GM18511 (cell line): ENCODE measurements around the gene CCP110.

ENCODE experiments used
- ATAC-seq: cut with Tn5 transposase; IDR thresholded peaks from one replicate; pipeline ENCODE4 v1.9.1; 2021; ENCODE audit warnings: mild to moderate bottlenecking, moderate library complexity; ENCODE audit not compliant: unreplicated experiment

The CCP110 gene

GRCh38 chr16:19549673-19550072, 25.9 kb downstream of the CCP110 start:
- ATAC-seq, result no peak

DNA sequence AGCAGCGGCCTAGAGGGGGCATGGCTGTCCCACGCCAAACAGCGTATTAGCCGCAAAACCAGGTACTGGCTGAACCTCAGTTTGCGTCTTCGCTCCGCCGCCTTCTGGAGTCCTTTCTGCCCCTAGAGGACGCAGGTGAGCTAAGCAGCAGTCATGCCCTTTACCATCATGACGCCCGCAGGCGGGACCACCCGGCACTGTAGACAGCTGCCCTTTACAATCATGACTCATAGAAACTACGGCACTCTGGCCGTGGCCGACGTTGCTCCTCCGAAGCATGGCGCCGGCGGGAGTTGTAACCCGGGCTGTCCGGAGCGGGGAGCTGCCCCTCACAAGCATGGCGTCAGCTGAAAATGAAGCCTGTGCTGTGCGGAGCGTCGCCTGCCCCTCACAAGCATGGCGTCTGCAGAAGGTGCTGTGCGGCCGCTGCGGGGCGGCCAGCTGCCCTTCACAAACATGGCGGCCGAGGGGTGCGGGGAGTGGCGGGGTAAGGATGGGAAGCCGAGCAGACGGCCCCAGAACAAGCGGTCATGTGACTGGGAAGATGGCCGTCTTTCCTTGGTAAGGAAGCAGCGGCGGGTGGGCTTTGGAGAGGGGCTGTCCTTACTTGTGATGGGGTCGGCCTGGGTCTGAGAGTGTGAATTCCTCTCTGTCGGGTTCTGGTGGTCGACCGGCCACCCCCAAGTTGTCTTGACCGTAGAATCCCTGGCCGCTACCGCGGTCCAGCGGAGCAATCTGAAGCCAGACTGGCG, 31.6 kb downstream of the CCP110 start, which contains the start of gene VPS35L:
Gene VPS35L (plus strand): TSS at position 518 of the 752 bp plus-strand sequence. CDS start 27 bp downstream, at position 545.
- ATAC-seq, result peak; percentile 97

- ATAC-seq, result no peak
These were observed 32.4 kb downstream of the CCP110 start for GRCh38 chr16:19555938-19556771.

DNA sequence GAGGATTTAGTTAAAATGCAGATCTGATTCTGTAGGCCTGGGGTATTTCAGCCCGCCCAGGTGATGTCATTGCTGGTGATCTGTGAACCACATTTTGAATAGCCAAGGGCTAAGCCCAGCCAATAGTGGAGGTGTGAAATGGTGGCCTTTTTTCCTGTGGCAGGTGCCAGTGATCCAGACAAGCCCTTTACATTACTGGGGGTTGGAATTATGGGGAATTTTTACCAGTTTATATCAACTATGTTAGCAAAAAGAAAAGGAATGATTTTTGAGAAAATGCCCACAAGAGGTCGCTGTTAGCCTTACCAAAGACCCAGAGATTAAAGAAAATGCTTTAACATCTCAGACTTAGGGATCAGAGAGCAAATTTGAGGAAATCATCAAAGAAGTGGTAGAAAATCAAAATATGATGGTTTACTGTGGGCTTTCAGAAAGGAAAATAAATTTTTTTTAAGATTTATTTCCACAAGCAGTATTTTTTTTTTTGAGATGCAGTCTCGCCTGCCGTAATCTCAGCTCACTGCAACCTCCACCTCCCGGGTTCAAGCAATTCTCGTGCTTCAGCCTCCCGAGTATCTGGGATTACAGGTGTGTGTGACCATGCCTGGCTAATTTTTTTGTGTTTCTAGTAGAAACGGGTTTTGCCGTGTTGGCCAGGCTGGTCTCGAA, 35.6 kb downstream of the CCP110 start:
- ATAC-seq, result no peak

DNA sequence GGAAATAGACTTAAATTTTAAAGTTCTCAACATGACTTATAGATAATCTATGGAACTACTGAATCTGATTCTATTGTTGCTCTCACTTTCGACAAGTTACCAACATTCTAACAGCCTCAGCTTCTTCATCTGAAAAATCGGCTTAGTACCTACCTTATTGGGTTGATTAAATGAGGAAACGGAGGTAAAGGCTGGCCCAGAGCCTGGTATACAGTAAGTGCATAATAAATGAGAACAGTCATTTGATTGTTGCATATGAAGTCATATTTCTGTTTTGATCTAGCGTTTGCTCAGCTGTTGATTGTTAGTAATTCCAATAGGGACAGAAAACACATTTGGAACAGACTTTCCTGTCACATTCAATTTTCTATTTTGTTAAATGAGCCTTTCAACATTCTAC, 36.3 kb downstream of the CCP110 start:
- ATAC-seq, result no peak

DNA sequence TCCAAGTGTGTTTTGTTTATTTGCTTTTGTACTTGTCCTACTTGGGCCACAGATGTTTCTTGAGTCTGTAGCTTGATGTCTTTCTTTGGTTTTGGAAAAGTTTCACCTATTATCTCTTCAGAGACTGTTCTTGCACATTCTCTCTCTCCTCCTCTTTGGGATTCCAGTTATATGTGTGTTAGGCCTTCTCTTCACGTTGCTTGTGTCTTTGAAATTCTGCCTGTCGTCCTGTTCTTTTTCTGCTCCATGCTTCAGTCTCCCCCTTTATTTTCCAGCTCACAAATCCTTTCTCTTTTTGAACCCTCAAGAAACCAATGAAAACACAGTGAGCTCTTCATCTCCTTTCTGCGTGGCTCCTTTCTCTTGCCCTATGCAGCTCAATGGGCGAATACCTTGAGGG, 39.6 kb downstream of the CCP110 start:
- no peak for ATAC-seq

- ATAC-seq, result no peak
These were observed 42.6 kb downstream of the CCP110 start for GRCh38 chr16:19566362-19566761.

GRCh38 chr16:19567560-19567959, 43.8 kb downstream of the CCP110 start:
- ATAC-seq, result no peak

- ATAC-seq, result no peak
These were observed 50.3 kb downstream of the CCP110 start for GRCh38 chr16:19573997-19574396.

GRCh38 chr16:19574615-19575014, 50.9 kb downstream of the CCP110 start:
- ATAC-seq, result no peak

GRCh38 chr16:19578378-19578971, 54.7 kb downstream of the CCP110 start:
- no peak for ATAC-seq

DNA sequence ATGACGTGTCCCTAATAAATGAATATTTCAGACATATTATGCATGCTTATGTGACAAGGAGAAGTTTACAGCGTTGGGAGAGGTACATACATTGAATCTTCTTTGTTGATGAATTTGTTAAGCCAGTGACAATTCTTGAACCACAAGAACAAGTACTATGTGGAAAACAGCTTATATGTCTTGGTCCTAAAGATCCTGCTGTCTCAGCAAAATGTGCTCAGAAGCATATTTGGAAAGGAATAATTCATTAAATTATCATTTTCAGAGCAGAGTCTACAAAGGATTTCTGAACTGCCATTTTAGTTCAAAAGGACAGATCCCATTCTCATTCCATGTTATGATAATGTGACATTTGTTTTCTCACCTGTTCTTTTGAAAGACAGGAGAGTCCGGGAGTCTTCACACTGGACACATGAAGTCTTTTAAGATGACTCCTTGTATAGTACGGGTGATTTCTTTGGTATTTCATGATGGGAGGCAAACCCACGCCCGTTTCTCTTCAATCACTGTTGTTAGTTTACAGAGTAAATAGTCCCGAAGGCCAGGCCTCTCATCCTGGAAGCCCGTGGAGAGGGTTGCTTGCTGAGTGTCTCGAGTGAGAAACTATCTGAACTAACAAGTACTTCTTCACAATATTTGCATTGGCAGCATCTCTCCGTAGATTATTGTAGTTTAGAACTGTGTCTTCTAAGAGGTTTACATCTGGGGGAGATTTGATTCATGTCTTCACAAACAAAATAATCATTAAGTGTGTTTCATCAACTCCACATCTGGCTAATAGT, 58.5 kb downstream of the CCP110 start:
- ATAC-seq, result no peak

- no peak for ATAC-seq
These were observed 60.0 kb downstream of the CCP110 start for GRCh38 chr16:19583665-19584300.

- no peak for ATAC-seq
These were observed 64.9 kb downstream of the CCP110 start for GRCh38 chr16:19588661-19589060.

- no peak for ATAC-seq
These were observed 65.4 kb downstream of the CCP110 start for GRCh38 chr16:19589106-19589505.

DNA sequence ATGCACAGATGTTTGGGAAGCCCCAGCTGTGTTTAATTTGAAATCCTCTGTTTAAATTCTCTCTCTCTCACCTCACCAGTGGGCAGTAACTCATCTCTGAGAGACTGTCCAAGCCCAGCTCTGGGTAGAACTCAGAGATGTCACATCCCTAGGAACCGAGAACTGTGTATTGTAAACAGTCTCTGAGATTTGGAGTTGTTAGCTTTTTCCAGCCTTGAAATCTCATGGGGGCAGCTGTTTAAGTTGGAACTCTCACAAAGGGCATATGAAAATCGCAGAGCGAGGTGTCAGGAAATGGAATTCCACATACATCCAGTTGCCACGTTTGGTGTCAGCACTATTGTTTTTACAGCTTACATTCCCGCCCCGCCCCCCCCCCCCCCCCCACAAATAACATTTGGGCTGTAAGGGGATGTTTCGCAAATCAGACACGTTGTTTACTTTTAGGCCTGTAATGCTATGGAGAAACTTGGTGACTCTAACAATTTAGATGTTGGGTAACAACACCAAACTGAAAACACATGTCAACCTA, 66.1 kb downstream of the CCP110 start:
- ATAC-seq, result no peak

- no peak for ATAC-seq
These were observed 71.5 kb downstream of the CCP110 start for GRCh38 chr16:19595043-19595767.

GRCh38 chr16:19598805-19599510, 75.2 kb downstream of the CCP110 start:
- ATAC-seq, result no peak
